SIG-M5 treated with dmso at 0.1 percent for 504 hours (cell line): ENCODE data around the gene TOM1L2.
"Not testable (repeated sequence)": the region's sequence is repeated elsewhere in the genome, so short reads cannot be mapped to it uniquely, and the experiment has no call there.

Experiments
- DNase-seq: peaks from one replicate; lab custom pipeline; 2025; ENCODE audit not compliant: unreplicated experiment; lab: John Stamatoyannopoulos, UW

Gene TOM1L2

DNA sequence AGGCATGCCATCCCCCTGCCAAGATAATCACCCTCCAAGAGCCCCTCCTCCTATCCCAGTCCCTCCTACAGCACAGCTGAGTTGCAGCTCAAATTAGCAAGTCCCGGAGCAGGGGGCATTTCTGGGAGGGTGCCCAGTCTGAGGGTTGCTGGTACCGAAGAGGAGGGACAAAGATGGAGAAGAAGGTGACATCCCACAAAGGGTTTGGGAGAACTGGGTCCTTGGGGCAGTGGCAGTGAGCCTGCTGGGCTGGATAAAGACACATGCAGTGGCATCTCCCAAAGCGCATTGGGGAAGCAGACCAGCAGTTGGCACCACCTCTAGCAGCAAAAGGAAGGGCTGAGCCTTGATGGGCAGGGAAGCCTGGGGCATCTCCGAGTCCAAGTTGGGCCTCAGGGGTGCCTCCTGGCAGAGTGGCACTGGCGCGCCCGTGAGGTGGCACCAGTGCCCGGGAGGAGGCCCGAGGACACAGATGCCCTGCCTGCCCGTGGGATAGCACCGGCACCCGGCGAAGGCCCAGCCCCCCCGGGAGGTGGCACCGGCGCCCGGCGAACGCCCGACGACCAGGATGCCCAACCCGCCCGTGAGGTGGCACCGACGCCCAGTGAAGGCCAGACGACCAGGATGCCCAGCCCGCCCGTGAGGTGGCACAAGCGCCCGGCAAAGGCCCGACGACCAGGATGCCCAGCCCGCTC is 622 bp downstream of the TOM1L2 start:
- no peak for DNase-seq

DNA sequence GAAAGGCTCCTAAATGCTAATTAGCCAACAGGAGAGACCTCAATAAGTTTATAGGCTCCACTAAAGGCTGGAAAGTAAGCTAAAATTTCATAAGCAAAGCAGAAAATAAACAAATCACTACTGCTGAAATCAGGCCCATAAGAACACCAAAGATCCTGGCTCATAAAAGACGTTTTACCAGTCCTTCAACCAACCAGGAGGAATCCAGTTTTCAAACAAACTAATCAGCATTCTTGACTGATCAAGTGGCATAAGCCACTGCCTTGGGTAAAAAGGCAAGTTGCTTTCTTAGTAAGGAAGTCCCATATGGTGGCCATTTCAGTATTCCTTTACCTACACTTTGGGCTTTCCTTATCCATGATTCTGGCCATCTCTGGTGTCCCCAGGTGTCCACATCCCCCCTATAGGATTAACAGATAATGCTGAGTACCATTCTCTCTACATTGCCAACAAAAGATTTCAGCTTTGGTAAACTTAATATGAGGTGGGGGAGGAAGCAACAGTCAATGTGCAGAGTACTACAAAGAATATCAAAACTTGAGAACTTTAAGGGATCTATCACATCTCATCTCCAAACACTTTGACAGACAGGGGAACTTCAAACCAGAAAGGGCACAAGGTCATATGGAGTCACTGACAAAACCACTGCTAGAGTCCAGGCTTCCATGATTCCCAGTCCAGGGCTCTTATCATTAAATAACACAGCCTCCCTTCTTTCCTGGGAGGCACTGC is 1.3 kb downstream of the TOM1L2 start:
- DNase-seq: peak; percentile 42

DNA sequence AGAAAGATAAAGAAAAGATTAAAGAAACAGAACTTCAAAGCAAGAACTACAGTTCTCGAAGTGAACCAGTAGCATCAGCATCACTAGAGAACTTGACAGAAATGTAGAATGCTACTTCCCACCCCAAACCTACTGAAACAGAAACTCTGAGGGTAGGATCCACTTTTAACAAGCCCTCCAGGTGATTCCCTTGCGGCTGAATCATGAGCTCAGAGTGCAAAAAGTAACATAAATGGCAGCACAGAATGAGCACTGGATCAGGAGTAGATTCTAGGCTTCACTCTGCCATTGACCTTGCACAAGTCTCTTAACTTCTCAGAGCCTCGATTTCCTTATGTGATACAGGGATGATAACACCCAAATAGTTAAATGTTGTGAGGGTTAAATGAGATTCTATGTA is 5.8 kb downstream of the TOM1L2 start:
- no peak for DNase-seq

DNA sequence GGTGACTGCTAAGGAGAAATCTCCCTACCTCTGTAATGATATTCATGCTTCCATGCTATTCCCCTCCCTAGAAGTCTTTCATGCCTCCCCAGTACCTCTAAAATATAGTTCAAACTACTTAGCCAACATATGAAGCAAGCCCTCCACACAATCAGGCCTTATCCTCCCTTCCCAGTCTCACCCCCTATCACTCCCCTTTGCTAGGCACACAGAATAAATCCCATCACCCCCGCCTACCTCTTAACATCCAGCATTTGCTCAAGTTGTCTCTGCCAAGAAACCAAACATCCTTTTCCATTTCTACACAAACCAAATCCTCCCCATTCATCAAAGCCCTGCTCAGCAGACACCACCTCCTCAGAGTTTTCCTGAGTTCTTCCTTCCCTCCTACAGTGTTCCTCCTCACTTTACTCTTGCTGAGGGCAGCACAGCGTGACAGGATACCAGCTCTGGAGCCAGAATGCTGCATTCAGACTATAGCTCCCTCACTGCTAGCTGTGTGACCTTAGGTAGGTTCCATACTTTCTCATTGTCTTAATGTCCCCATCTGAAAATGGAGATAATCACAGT is 7.0 kb downstream of the TOM1L2 start:
- DNase-seq: no peak

DNA sequence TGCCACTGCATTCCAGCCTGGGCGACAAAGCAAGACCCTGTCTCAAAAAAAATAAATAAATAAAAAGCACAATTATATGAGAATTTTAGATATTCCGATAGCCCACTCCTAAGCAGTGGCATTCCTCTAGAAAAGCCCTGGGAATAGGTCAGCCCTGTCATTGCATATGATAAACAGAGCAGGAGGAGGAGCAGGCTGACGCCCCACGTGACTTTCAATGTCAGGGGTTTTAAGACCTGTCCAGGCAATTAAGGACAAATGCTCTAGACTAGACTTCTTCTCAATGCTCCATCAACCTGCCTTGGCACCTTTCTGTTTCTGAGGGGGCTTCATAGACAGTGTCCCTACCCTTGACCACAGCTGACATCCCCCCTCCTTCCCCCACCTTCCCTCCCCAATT is 7.5 kb downstream of the TOM1L2 start:
- no peak for DNase-seq

DNA sequence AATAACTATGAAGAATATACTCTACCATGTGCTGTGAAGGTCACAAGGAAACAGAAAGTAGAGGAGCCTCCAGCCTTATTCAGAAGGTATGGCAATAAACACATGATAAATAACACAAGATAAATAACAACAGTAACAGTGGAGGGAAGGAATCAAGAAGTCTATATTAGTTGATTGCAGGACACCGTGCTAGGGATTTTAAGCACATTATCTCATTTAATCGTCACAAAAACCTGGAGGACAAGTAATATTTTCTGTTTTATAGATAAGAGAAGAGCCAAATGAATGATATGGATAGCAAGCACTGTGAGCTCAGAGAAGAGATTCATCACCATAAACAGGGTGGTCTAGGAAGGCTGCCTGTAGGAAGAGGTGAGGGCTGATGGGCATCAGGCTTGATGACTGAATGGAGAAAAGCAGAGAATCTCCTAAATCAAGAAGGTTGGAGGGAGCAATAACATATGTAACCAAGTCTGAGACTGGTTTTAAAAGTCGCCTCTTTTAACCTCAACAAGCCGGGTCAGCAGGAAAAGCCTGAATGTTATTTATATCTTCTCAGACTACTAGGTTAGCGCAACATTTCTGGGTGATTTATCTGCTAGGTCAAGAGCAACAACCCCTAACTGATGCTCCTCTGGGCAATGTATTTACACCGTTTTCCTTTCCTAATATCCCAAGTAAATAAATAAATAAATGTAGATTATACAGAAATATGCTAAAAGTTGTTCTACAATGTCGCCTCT is 8.3 kb downstream of the TOM1L2 start:
- no peak for DNase-seq

DNA sequence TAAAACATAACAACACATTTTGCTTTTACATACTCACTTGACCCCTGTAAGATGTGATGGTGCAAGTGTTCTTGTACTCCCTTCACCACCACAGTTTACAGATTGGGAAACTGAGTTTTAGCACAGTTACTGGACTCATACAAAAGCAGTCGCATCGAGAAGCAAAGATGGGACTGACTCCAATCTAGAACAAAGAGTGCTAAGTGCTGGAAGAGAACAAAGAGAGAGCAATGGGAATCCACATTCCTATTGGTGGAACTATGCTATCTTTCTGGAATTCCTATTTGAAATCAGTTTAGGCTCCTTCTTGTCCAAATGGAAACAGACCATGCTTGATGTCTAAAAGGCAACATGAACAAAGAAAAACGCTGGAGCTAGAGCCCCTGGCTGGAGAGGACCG is 9.1 kb downstream of the TOM1L2 start:
- DNase-seq: no peak

DNA sequence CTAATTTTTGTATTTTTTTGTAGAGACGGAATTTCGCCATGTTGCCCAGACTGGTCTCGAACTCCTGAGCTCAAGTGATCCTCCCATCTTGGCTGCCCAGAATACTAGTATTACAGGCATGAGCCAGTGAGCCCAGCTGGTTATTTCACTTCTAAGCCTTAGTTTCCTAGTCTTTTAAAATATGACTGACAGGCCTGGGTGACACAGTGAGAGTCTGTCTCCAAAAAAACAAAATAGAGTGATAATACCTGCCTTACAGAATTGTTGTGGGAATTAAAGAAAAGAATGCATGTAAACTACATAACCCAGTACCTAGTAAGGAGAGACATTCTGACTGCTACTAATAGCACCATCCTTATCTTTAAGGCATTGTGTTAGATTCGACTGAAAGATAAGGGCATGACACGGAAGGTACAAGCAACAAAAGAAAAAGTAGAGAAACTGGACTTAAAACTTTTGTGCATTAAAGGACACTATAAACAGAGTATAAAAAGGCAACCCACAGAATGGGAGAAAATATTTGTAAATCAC is 11.6 kb downstream of the TOM1L2 start:
- no peak for DNase-seq

DNA sequence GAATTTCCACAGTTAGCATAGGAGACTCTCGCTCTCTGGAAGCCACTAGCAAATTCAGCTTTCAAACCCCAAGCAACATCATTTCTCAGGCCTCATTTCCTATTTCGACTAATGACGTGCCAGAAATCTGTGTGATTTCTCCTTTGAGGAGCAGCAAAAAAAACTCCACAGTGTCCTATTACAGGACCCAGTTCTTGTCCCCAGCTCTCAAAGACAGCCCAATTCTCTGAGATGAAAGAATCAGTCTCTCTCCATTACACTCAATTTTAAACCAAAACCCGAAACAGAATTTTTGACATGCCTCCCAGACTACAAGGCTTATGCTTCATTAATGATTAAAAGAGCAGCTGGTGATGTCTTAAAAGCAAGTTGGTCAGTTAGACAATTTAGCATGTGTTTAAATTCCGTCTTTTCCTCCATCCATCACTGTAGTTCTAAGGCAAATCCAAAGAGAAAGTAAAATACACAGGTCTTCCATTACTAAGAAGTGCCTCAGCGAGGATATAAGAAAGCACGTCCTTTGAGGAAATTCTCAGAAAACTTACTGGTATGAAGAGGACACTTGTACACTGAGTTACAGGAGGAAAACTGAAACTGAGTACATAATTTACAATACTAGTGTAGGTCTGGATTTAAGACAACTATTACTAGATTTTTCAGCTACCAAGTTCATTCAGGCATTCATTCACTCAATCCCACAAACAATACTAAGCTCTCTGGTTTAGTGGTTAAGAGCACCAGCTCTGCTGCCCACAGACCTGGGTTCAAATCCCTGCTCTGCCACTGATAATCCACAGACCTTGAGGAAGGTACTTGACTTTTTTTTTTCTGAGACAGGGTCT is 12.5 kb downstream of the TOM1L2 start:
- DNase-seq: no peak

DNA sequence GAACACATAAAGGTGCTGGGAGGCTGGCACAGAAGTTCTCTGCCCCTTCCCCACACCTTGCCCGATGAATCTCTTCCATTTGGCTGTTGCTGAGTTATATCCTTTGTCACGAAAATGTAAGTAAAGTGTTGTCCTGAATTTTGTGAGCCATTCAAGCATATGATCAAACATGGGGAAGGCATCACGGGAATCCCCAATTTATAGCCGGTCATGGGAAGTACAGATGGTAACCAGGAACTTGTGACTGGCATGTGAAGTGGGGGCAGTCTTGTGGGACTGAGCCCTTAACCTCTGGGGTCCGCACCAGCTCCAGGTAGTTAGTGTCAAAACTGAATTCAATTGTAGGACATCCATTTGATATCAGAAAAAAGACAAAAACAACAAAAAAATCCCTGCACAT is 13.2 kb downstream of the TOM1L2 start:
- no peak for DNase-seq

DNA sequence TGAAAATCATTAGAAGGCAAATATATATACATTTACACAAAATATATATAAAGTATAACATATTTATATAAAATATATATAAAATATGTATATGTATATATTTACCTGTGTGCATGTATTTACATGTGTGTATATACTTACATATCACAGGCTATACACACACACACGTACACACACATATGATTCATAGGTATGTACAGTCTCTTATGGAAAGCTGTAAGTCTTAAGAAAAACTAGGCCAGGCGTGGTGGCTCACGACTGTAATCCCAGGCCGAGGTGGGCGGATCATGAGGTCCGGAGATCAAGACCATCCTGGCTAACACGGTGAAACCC is 14.7 kb downstream of the TOM1L2 start:
- no peak for DNase-seq

DNA sequence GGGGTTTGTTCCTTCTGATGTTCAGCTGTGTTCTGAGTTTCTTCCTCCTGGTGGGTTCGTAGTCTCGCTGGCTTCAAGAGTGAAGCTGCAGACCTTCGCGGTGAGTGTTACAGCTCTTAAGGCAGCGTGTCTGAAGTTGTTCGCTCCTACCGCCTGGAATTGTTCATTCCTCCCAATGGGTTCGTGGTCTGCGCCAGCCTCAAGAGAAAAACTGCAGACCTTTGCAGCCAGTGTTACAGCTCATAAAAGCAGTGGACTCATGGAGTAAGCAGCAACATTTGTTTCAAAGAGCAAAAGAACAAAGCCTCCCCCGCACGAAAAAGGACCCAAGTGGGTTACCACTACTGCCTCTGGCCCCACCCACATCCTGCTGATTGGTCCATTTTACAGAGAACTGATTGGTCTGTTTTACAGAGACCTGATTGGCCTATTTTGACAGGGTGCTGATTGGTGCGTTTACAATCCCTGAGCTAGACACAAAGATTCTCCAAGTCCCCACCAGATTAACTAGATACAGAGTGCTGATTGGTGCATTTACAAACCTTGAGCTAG is 16.3 kb downstream of the TOM1L2 start:
- not testable (repeated sequence) for DNase-seq

DNA sequence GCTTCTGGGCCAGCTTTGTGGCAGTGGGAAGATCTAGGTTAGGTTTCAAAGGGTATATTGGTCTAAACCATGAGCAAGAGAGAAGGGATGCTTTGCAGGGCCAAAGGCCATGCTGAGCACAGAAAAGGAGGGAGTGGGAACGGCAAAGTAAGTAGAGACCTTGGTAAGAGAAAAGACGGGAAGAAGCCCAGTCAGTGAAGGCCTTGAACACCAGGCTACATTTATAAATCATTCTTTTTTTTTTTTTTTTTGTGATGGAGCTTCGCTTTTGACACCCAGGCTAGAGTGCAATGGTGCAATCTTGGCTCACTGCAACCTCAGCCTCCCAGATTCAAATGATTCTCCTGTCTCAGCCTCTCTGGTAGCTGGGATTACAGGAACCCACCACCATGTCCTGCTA is 18.1 kb downstream of the TOM1L2 start:
- no peak for DNase-seq

DNA sequence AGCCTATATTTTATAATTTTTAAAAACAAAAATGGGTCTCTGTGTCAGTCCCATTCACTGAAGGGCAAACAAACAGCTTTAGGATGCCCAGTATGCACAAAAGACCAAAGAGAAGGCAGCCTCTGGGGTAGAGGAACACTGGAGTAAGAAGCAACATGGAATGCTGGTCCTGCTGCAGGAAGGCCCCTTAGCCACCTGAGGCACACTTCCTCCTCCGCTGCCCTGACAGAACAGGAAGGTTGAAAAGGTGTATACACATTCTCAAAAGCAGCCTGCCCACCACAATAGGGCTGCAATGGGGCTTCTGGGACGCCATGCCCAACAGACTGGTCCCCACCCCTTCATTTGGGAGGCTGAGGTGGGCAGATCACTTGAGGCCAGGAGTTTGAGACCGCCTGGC is 19.5 kb downstream of the TOM1L2 start:
- DNase-seq: no peak

DNA sequence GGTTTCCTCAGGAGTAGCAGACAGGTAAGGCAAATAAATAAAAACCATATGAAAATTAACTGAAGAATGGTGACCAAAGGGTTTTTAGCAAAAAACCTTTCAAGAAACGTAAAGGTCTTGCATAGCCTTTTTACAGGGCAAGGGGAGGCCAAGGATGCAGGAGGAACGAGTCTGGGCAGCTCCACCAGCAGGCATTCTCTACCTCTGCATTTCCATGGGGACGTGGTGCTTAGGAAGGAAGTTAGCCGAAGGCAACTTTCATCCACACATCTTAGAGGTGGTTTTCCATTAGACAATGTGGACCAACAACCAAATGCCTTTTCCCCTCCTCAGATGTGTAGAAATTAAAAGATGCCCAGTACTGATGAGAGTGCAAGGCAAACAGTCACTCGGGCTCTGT is 20.7 kb downstream of the TOM1L2 start:
- DNase-seq: no peak

DNA sequence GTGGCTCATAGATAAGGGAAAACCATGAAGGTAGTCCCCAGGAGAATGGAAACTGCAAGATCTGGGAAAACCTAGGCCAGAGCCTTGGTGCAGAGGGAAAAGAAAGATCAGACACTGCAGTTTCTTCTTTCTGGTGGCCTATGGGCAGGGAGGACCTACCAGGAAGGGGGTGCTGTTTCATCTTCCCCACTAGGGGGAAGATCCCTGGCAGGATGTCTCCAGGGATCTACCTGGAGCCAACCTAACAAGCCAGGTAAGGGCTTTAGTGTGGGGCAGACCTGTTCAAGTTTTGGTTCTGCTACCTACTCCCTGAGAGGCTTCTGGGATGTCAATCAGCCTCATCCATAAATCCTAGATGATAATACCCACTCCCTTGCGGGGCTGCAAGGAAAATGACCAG is 21.4 kb downstream of the TOM1L2 start:
- no peak for DNase-seq

DNA sequence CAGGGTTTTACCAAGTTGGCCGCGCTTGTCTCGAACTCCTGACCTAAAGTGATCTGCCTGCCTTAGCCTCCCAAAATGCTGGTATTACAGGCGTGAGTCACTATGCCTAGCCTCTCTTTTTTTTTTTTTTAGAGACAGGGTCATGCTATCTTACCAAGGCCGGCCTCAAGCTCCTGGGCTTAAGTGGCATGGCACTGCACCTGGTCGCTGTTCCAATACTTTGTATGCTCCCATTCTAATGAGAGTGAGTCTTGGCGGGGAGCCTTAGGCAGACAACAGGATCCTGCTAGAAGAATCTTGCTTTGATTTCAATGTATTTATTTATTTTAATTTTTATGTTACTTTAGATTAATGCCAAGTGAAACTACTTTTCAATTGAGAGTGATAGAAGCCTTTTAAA is 21.9 kb downstream of the TOM1L2 start:
- no peak for DNase-seq

DNA sequence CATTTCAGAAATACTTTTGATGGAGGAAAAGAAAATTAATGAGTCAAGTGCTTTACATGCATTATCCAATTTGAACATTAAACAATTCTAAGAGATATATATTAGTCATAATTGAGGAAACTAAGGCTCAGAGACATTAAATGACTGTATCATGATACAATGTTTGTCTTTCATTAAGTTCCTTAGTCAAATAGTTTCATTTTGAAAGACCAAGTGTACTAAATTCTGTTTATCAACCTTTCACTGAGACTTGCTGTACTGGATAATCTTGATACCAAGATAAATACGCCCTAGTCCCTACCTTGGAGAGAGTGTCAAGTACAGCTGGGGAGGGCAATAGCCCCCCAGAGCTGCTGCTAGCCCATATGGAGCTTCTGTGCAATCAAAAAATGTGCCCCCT is 24.2 kb downstream of the TOM1L2 start:
- peak; percentile 36 for DNase-seq

DNA sequence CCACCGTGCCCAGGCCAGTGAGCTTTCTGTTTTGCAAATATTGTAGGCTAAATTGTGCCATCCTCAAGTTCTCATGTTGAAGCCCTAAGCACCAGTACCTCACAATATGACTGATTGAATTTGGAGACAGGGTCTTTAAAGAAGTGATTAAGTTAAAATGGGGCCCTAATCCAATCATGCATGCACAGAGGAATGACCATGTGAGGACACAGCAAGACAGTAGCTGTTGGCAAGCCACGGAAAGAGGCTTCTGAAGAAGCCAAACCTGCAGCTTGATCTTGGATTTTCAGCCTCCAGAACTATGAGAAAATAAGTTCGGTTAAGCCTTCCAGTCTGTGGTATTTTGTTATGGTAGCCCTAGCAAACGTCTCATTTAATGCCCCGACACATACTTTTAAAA is 24.9 kb downstream of the TOM1L2 start:
- no peak for DNase-seq

DNA sequence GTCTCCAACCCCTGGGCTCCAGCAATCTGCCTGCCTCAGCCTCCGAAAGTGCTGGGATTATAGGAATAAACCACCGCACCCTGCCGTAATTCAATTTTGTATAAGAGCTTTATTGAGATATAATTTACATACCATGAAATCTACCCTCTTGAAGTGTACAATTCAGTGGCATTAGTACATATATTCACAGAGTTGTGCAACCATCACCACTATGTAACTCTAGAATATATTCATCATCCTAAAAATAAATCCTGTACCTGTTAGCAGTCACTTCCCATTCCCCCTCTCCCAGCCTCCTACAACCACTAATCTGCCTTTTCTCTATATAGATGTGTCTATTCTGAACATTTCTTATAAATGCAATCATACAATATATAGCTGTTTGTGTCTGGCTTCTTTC is 26.1 kb downstream of the TOM1L2 start:
- DNase-seq: no peak

DNA sequence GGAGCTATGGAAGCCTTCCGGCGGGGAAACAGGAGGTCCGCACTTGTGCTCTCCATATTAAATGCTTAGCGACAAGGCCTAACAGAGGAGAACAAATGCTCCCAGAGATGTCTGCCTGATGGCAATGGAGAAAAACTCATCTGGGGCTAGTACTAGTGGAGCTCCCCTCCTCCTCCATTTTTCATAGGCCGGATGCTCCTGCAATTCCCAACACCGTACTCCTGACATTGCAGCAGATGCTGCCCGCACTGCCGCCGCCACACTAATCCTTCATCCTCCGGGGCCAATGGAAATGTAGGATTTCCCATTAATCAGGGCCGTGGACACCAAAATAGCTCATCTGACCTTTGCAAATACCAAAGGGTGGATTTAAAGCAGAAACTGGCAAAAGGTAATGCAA is 27.5 kb downstream of the TOM1L2 start:
- no peak for DNase-seq
